Panc1 (cell line): ENCODE results near the gene NFIB. TPM values are rescaled to one million over a fixed set of nuclear protein-coding genes. Genes with fewer than 3 reads are reported as not detected.

Experiments
- ATAC-seq: fragments of 200-7000 bp; cut with Tn5 transposase; 2 replicates; pipeline ENCODE4 v1.9.1; 2020; ENCODE audit warnings: mild to moderate bottlenecking, moderate library complexity
- BruUV-seq: library from RNA; stranded (reverse); fragments of 400-500 nt; replicated peaks from 2 replicates; lab custom pipeline; 2021; lab: Mats Ljungman, UMichigan
- CTCF ChIA-PET: fragments of 300-600 bp; sonication (Branson Sonifier 250); formaldehyde crosslinking; loops from one replicate; lab custom pipeline; 2022; ENCODE audit warnings: antibody characterized with exemption; lab: Charles Lee
- POLR2A ChIA-PET: fragments of 300-600 bp; sonication (Branson Sonifier 250); formaldehyde crosslinking; loops from one replicate; lab custom pipeline; 2022; ENCODE audit warnings: antibody characterized with exemption; lab: Charles Lee
- DNase-seq: peaks from one replicate; pipeline ENCODE4 v3.0.0-alpha.2; 2010; ENCODE audit warnings: low read depth, low spot score
- H3K27ac ChIP-seq: 2 replicates; pipeline ENCODE4 v1.5.1; 2011; ENCODE audit warnings: mild to moderate bottlenecking, low read length, inconsistent platforms
- H3K27me3 ChIP-seq: fragments of 200-500 bp; sonication (Bioruptor generic); 2 replicates; pipeline ENCODE4 v1.6.0; 2014; ENCODE audit warnings: low read length, inconsistent platforms; ENCODE audit not compliant: control insufficient read depth, insufficient read depth
- H3K36me3 ChIP-seq: fragments of 200-500 bp; sonication (Bioruptor generic); 2 replicates; pipeline ENCODE4 v1.5.1; 2014; ENCODE audit warnings: inconsistent platforms, mild to moderate bottlenecking, low read length, moderate library complexity; ENCODE audit not compliant: control insufficient read depth, insufficient read depth
- H3K4me1 ChIP-seq: 2 replicates; pipeline ENCODE4 v1.5.1; 2011; ENCODE audit warnings: inconsistent platforms, mild to moderate bottlenecking, low read length, moderate library complexity; ENCODE audit not compliant: control insufficient read depth, insufficient read depth
- H3K4me3 ChIP-seq, 2 experiments: 2 replicates each; pipeline ENCODE4 v1.5.1; 2011 to 2012; ENCODE audit warnings: low read depth in 2 of 2, low read length in 2 of 2, mild to moderate bottlenecking in 2 of 2, inconsistent platforms in 1 of 2, moderate library complexity in 1 of 2
- H3K9me3 ChIP-seq: fragments of 200-500 bp; sonication (Bioruptor generic); 2 replicates; pipeline ENCODE4 v1.5.1; 2014; ENCODE audit warnings: low read depth, mild to moderate bottlenecking, inconsistent platforms, low read length, moderate library complexity; ENCODE audit not compliant: control insufficient read depth, insufficient read depth
- CTCF ChIP-seq: fragments of 450-650 bp; IDR thresholded peaks from 2 replicates; pipeline ENCODE4 v1.5.1; 2017; ENCODE audit warnings: mild to moderate bottlenecking
- POLR2AphosphoS5 ChIP-seq: IDR thresholded peaks from 2 replicates; pipeline ENCODE4 v1.6.1; 2012; ENCODE audit warnings: mild to moderate bottlenecking, low read depth, low read length, moderate library complexity
- REST ChIP-seq, 2 experiments: IDR thresholded peaks; 2 replicates each; pipeline ENCODE4 v1.6.1; 2011 to 2012; ENCODE audit warnings: low read depth in 2 of 2, control low read depth in 1 of 2, low read length in 1 of 2, mild to moderate bottlenecking in 1 of 2, moderate library complexity in 1 of 2; ENCODE audit not compliant: insufficient read depth in 1 of 2
- SIN3A ChIP-seq: IDR thresholded peaks from 2 replicates; pipeline ENCODE4 v1.6.1; 2012; ENCODE audit warnings: low read depth, mild to moderate bottlenecking, low read length, moderate library complexity, borderline replicate concordance; ENCODE audit not compliant: insufficient read depth
- TCF7L2 ChIP-seq: IDR thresholded peaks from 2 replicates; pipeline ENCODE4 v1.6.1; 2011; ENCODE audit warnings: mild to moderate bottlenecking, low read depth, low read length, inconsistent platforms
- in situ Hi-C: cut with HindIII; loops from 2 replicates; pipeline ENCODE4 v1.10.0; 2016; ENCODE audit warnings: low sequenced_read_pairs, low pct_unique_long_range_greater_than_20kb
- intact Hi-C: fragments of 100-400 bp; cut with micrococcal nuclease; formaldehyde crosslinking; loops from one replicate; pipeline ENCODE4 v1.10.0; 2022; ENCODE audit not compliant: unreplicated experiment
- total RNA-seq: library from RNA; stranded (reverse); gene quantifications from one replicate; pipeline ENCODE4 v1.2.1, GENCODE V29; 2021; ENCODE audit not compliant: unreplicated experiment

NFIB gene
- total RNA-seq, 1 experiment from 2014 or later = 26.7 TPM

- ChIA-PET POLR2A (no interaction called here), CTCF (no interaction called here)
- no TSS peak for BruUV-seq
- DNase-seq = no peak
- no peak for ATAC-seq
- Histone ChIP-seq H3K36me3 (no peaks in the 10 kb centered on the region), H3K27ac (no peak overlapping the region), H3K4me1 (no peaks in the 10 kb centered on the region), H3K4me3 (no peak overlapping the region), H3K9me3 (no peaks in the 10 kb centered on the region), H3K27me3 (no peaks in the 10 kb centered on the region)
- intact Hi-C loops = no loop called here
- TF ChIP-seq TCF7L2 (no peak), SIN3A (no peak), REST (IDR thresholded peaks at IDR 0.05; ENCODE audit: insufficient read depth in 1 of 2, low read depth in 2 of 2, low read length in 1 of 2) (no peak), CTCF (no peak), POLR2AphosphoS5 (no peak)
- in situ Hi-C loops = no loop called here
These were observed 256.3 kb downstream of the NFIB start for GRCh38 chr9:14057368-14058324.

- Histone ChIP-seq H3K27ac (no peak overlapping the region), H3K4me1 (no peaks in the 10 kb centered on the region), H3K27me3 (no peaks in the 10 kb centered on the region), H3K36me3 (no peaks in the 10 kb centered on the region), H3K4me3 (no peak overlapping the region), H3K9me3 (no peaks in the 10 kb centered on the region)
- no peak for TF ChIP-seq TCF7L2
- no peak for TF ChIP-seq POLR2AphosphoS5
- TF ChIP-seq CTCF = no peak
- no peak for TF ChIP-seq REST (IDR thresholded peaks at IDR 0.05; ENCODE audit: insufficient read depth in 1 of 2, low read depth in 2 of 2, low read length in 1 of 2)
- no peak for TF ChIP-seq SIN3A
- BruUV-seq = no TSS peak
- in situ Hi-C loops (no loop called here), intact Hi-C loops (no loop called here)
- POLR2A ChIA-PET = no interaction called here
- ATAC-seq = no peak
- no peak for DNase-seq
- CTCF ChIA-PET = no interaction called here
These were observed 257.6 kb downstream of the NFIB start for GRCh38 chr9:14056316-14056861.
